Testis (tissue), 3 donors: Measurements from ENCODE around the gene PCGF6. TPM values are rescaled to one million over a fixed set of nuclear protein-coding genes. Genes with fewer than 3 reads are reported as not detected.

ENCODE experiments used
- DNase-seq: peaks from one replicate; pipeline ENCODE4 v3.0.0-alpha.2; 2019
- H3K27ac ChIP-seq, 2 donors: fragments of 200-600 bp; sonication (generic); one replicate each; pipeline ENCODE4 v1.5.1; 2019
- H3K27me3 ChIP-seq: fragments of 200-600 bp; sonication (generic); one replicate; pipeline ENCODE4 v1.5.1; 2019
- H3K36me3 ChIP-seq: fragments of 200-600 bp; sonication (generic); one replicate; pipeline ENCODE4 v1.5.1; 2017; ENCODE audit warnings: low read depth; ENCODE audit errors: missing control alignments
- H3K4me1 ChIP-seq: fragments of 200-600 bp; sonication (generic); one replicate; pipeline ENCODE4 v1.5.1; 2019
- H3K4me3 ChIP-seq, 2 donors: fragments of 200-600 bp; sonication (generic); one replicate each; pipeline ENCODE4 v1.5.1; 2017 to 2019
- H3K9me3 ChIP-seq: fragments of 200-600 bp; sonication (generic); one replicate; pipeline ENCODE4 v1.5.1; 2017
- CTCF ChIP-seq, 3 experiments: fragments of 450-650 bp in 2 of 3; fragments of 200-600 bp in 1 of 3; sonication (generic) in 1 of 3; IDR thresholded peaks; one replicate each; pipeline ENCODE4 v1.5.1; 2016 to 2019; ENCODE audit warnings: antibody characterized with exemption in 3 of 3, mild to moderate bottlenecking in 2 of 3, moderate library complexity in 1 of 3
- POLR2A ChIP-seq: fragments of 450-650 bp; IDR thresholded peaks from one replicate; pipeline ENCODE4 v1.6.1; 2017; ENCODE audit warnings: antibody characterized with exemption, mild to moderate bottlenecking, moderate library complexity
- WGBS, 2 donors: methylation state at CpG; one replicate each; pipeline ENCODE4 v1.1.5; 2018; 5-methylcytosine and 5-hydroxymethylcytosine counted together
- intact Hi-C: fragments of 100-400 bp; cut with DNase I; formaldehyde crosslinking; loops from one replicate; pipeline ENCODE4 v1.15.1; 2023; ENCODE audit warnings: low total_unique reads
- polyA plus RNA-seq: library from polyadenylated mRNA; stranded (reverse); fragments of 350-450 nt; fragmentation: Illumina TruSeq; extraction: RNeasy Lipid Tissue Mini Kit (QIAGEN cat#74804); gene quantifications from one replicate; pipeline ENCODE4 v1.2.3, GENCODE V29; 2014; ENCODE audit warnings: low read depth, low replicate concordance; ENCODE audit not compliant: insufficient read depth
- total RNA-seq, 2 donors: library from RNA; depleted of rRNA; stranded (reverse); fragments of >200 nt; gene quantifications; one replicate each; pipeline ENCODE4 v1.2.3, GENCODE V29; 2016

Gene PCGF6
- total and polyA plus RNA-seq, 3 donors from 2014 or later, result 15.7 to 23.2 (median 15.9) TPM

DNA sequence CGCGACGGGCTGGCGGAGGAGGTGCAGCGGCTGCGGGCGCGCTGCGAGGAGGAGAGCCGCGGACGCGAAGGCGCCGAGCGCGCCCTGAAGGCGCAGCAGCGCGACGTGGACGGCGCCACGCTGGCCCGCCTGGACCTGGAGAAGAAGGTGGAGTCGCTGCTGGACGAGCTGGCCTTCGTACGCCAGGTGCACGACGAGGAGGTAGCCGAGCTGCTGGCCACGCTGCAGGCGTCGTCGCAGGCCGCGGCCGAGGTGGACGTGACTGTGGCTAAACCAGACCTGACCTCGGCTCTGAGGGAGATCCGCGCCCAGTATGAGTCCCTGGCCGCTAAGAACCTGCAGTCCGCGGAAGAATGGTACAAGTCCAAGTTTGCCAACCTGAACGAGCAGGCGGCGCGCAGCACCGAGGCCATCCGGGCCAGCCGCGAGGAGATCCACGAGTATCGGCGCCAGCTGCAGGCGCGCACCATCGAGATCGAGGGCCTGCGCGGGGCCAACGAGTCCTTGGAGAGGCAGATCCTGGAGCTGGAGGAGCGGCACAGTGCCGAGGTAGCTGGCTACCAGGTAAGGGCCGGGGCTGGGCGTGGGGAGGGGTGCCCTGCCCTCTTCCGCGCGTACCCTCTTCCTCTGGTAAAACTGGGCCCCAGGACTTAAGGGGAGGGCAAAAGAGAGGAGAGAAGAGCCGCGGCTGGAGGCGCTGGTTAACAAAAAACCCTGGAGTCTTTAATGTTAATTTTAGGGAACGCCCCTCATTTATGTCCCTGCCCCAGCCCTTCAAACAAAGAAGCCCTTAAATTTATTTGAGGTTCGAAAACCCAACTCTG lies 73.0 kb downstream of the PCGF6 start:
- Histone ChIP-seq H3K4me1 (no peaks in the 10 kb centered on the region), H3K36me3 (no peaks in the 10 kb centered on the region), H3K9me3 (no peaks in the 10 kb centered on the region), H3K27me3 (no peaks in the 10 kb centered on the region), H3K4me3 (peak overlapping the region; percentile 49 to 61), H3K27ac (no peak overlapping the region)
- TF ChIP-seq POLR2A (no peak), CTCF (IDR thresholded peaks at IDR 0.05) (no peak)
- intact Hi-C loops, result no loop called here
- 6 to 8% methylated on average over 26 to 48 of the region's 76 CpGs for WGBS, 2 donors
- no peak for DNase-seq

DNA sequence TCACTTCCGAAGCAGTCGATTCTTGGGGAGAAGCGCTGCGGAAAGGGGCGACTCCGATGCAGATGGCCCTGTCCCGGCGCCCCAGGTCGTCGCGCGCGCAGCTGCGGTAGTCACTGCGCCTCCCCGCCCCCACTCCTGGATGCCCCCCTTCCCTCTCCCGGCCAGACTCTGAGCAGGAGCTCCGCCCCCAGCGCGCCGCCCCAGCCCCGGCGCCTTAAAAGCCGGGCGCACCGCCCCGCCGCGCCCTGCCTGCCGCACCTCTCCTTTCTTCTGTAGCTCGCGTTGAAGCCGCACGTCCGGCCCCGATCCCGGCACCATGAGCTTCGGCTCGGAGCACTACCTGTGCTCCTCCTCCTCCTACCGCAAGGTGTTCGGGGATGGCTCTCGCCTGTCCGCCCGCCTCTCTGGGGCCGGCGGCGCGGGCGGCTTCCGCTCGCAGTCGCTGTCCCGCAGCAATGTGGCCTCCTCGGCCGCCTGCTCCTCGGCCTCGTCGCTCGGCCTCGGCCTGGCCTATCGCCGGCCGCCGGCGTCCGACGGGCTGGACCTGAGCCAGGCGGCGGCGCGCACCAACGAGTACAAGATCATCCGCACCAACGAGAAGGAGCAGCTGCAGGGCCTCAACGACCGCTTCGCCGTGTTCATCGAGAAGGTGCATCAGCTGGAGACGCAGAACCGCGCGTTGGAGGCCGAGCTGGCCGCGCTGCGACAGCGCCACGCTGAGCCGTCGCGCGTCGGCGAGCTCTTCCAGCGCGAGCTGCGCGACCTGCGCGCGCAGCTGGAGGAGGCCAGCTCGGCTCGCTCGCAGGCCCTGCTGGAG lies 73.8 kb downstream of the PCGF6 start, which contains the start of gene INA:
Gene INA, plus strand, starts transcription at position 243 of the 817 bp plus-strand sequence. Its CDS starts 74 bp downstream, at position 317.
- H3K27me3 ChIP-seq, result no peaks in the 10 kb centered on the region
- no peak within 1 kb of the TSS for H3K27ac ChIP-seq
- H3K4me3 ChIP-seq, result peak within 1 kb of the TSS; percentile 49 to 61
- WGBS, 2 donors, result 1 to 2% methylated on average over 32 to 77 of the region's 105 CpGs
- no peaks in the 10 kb centered on the region for H3K9me3 ChIP-seq
- H3K36me3 ChIP-seq, result no peaks in the 10 kb centered on the region
- TF ChIP-seq POLR2A (no peak), CTCF (IDR thresholded peaks at IDR 0.05) (no peak)
- intact Hi-C loops, result no loop called here
- peak; percentile 30 for DNase-seq
- H3K4me1 ChIP-seq, result no peaks in the 10 kb centered on the region

DNA sequence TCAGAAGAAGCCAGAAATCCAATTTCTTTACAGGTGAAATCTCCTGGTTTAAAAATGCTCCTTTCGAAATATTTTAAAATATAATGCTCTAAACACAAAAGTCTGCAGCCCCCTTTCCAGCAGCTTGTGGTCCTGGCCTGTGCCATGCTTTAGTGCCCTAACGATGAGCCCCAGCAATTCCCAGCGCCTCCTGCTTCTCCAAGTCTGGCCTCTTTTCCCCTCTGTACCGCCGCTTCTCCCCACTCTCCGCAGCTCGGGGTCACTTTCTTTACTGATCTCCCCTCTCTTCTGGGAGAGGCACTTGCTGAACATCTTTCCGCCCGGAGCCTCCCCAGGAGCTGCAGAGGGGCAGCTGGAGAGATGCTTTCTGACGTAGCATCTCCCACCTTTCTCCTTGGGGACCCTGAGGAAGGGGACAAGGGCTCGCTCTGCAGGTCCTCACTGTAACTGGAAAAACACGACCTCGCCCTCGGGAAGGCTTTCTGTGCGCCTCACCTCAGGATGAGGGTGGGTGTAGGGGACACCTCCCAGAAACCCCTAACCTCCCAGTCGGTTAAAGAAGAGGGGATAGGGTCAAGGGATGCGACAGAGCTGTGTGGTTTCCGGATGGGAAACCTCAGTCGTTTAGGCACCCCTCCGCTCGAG lies 74.6 kb downstream of the PCGF6 start:
- DNase-seq, result no peak
- WGBS, 2 donors, result 10 to 11% methylated on average over 15 to 20 of the region's 21 CpGs
- no peak overlapping the region for H3K27ac ChIP-seq
- TF ChIP-seq CTCF (IDR thresholded peaks at IDR 0.05) (no peak), POLR2A (no peak)
- no peaks in the 10 kb centered on the region for H3K4me1 ChIP-seq
- intact Hi-C loops, result no loop called here
- H3K27me3 ChIP-seq, result no peaks in the 10 kb centered on the region
- H3K36me3 ChIP-seq, result no peaks in the 10 kb centered on the region
- H3K9me3 ChIP-seq, result no peaks in the 10 kb centered on the region
- H3K4me3 ChIP-seq, result peak overlapping the region; percentile 49 to 61

DNA sequence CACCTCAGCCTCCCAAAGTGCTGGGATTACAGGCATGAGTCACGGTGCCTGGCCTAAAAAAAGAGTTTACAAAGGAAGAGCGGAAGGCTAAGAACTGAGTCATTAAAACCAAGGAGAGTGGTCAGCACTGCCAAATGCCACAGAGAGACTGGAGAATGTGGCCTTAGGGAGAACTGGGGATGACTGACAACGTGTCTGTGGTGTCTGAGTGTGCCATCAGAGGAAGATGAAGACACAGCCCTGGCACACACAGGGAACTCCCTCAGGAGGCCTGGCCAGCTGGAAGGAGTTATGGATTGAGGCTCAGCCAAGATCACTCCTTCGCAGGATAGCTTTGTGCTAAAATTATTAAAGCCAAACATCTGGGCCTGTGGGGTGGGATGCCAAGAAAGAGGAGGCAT lies 77.9 kb downstream of the PCGF6 start:
- H3K27ac ChIP-seq, result no peak overlapping the region
- intact Hi-C loops, result no loop called here
- no peak overlapping the region for H3K4me3 ChIP-seq
- H3K27me3 ChIP-seq, result no peaks in the 10 kb centered on the region
- no peaks in the 10 kb centered on the region for H3K36me3 ChIP-seq
- no peaks in the 10 kb centered on the region for H3K9me3 ChIP-seq
- no peak for DNase-seq
- 31 to 39% methylated on average over 4 of the region's 4 CpGs for WGBS, 2 donors
- no peaks in the 10 kb centered on the region for H3K4me1 ChIP-seq
- TF ChIP-seq POLR2A (no peak), CTCF (IDR thresholded peaks at IDR 0.05) (no peak)
